Osteocyte (in vitro differentiated cells): Measurements from ENCODE around the gene PHKB. TPM values are rescaled to one million over a fixed set of nuclear protein-coding genes. Genes with fewer than 3 reads are reported as not detected.

Experiments
- DNase-seq: peaks from one replicate; pipeline ENCODE4 v3.0.0; 2021; ENCODE audit warnings: mixed read lengths; ENCODE audit not compliant: unreplicated experiment; ENCODE audit errors: extremely low spot score
- H3K27ac Mint-ChIP-seq: one replicate; pipeline ENCODE4 v1.8.0; 2021; ENCODE audit warnings: mild to moderate bottlenecking, mixed read lengths; ENCODE audit not compliant: unreplicated experiment
- H3K27me3 Mint-ChIP-seq: one replicate; pipeline ENCODE4 v1.8.0; 2021; ENCODE audit warnings: mixed read lengths; ENCODE audit not compliant: unreplicated experiment
- H3K36me3 Mint-ChIP-seq: one replicate; pipeline ENCODE4 v1.8.0; 2021; ENCODE audit warnings: mixed read lengths; ENCODE audit not compliant: unreplicated experiment
- H3K4me1 Mint-ChIP-seq: one replicate; pipeline ENCODE4 v1.8.0; 2021; ENCODE audit warnings: mixed read lengths; ENCODE audit not compliant: unreplicated experiment
- H3K4me3 Mint-ChIP-seq: one replicate; pipeline ENCODE4 v1.8.0; 2021; ENCODE audit warnings: mild to moderate bottlenecking, moderate library complexity, mixed read lengths; ENCODE audit not compliant: unreplicated experiment
- H3K9me3 Mint-ChIP-seq: one replicate; pipeline ENCODE4 v1.8.0; 2021; ENCODE audit warnings: mixed read lengths; ENCODE audit not compliant: unreplicated experiment
- CTCF ChIP-seq: fragments of 200-600 bp; sonication (generic); IDR thresholded peaks from 2 replicates; pipeline ENCODE4 v1.5.0; 2021; ENCODE audit warnings: antibody characterized with exemption, mild to moderate bottlenecking, moderate library complexity
- total RNA-seq: library from RNA; stranded (reverse); gene quantifications from 2 replicates; pipeline ENCODE4 v1.2.1, GENCODE V29; 2021

PHKB gene
- total RNA-seq, 1 donor from 2014 or later: 64.3 TPM

- Mint-ChIP-seq H3K9me3 (peaks cover 10% of the 10 kb centered on the region), H3K27ac (no peak overlapping the region), H3K4me3 (no peak overlapping the region), H3K36me3 (peaks cover 29% of the 10 kb centered on the region), H3K4me1 (no peaks in the 10 kb centered on the region), H3K27me3 (no peaks in the 10 kb centered on the region)
- DNase-seq: no peak
- no peak for TF ChIP-seq CTCF
Measured at GRCh38 chr16:47611848-47612493, 150.8 kb downstream of the PHKB start.

GRCh38 chr16:47612711-47613110 lies 151.6 kb downstream of the PHKB start:
- TF ChIP-seq CTCF: no peak
- Mint-ChIP-seq H3K36me3 (peaks cover 23% of the 10 kb centered on the region), H3K9me3 (peaks cover 9% of the 10 kb centered on the region), H3K4me1 (no peaks in the 10 kb centered on the region), H3K4me3 (no peak overlapping the region), H3K27ac (no peak overlapping the region), H3K27me3 (no peaks in the 10 kb centered on the region)
- DNase-seq: no peak

GRCh38 chr16:47613251-47613650 lies 152.1 kb downstream of the PHKB start:
- TF ChIP-seq CTCF: no peak
- Mint-ChIP-seq H3K27me3 (no peaks in the 10 kb centered on the region), H3K27ac (no peak overlapping the region), H3K36me3 (peaks cover 19% of the 10 kb centered on the region), H3K4me1 (no peaks in the 10 kb centered on the region), H3K9me3 (peaks cover 7% of the 10 kb centered on the region), H3K4me3 (no peak overlapping the region)
- DNase-seq: no peak

- DNase-seq: no peak
- no peak for TF ChIP-seq CTCF
- Mint-ChIP-seq H3K9me3 (no peaks in the 10 kb centered on the region), H3K4me3 (no peak overlapping the region), H3K27me3 (no peaks in the 10 kb centered on the region), H3K36me3 (no peaks in the 10 kb centered on the region), H3K27ac (no peak overlapping the region), H3K4me1 (no peaks in the 10 kb centered on the region)
Measured at GRCh38 chr16:47617732-47618131, 156.6 kb downstream of the PHKB start.

- TF ChIP-seq CTCF: no peak
- Mint-ChIP-seq H3K4me1 (no peaks in the 10 kb centered on the region), H3K36me3 (peaks cover 3% of the 10 kb centered on the region), H3K27me3 (no peaks in the 10 kb centered on the region), H3K4me3 (no peak overlapping the region), H3K9me3 (no peaks in the 10 kb centered on the region), H3K27ac (no peak overlapping the region)
- DNase-seq: no peak
Measured at GRCh38 chr16:47622451-47623176, 161.5 kb downstream of the PHKB start.
